ENCODE results near the gene TIMM22. TPM values are rescaled to one million over a fixed set of nuclear protein-coding genes. Genes with fewer than 3 reads are reported as not detected.

Gene TIMM22
- total RNA-seq, 2 experiments from 2014 or later, result 9.4 to 9.8 TPM

DNA sequence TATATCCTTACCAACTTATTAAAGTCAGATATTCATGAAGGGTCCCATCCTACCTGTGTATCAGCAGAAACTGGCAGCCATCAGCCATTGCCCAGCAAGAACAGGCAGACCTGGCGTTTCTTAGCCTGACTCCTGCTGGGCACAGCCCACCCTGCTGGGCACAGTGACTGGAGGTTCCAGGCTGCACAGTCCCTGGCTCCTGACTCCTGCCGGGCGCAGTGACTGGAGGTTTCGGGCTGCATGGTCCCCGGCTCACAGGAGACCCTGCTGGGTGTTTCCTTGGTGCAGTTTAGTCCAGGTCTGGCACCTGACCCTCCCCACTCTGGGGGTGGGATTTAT lies 6.7 kb downstream of the TIMM22 start:
- no peaks in the 10 kb centered on the region for H3K9me3 Mint-ChIP-seq (ENCODE audit: low read depth)
- H3K27ac Mint-ChIP-seq, result no peak overlapping the region
- DNase-seq (no peak), ATAC-seq (no peak)
- peaks cover 25% of the 10 kb centered on the region for H3K36me3 Mint-ChIP-seq (ENCODE audit: low read depth)
- POLR2A ChIA-PET, result no interaction called here
- peaks cover 18% of the 10 kb centered on the region for H3K4me1 Mint-ChIP-seq
- intact Hi-C loops (cut with DNase I, micrococcal nuclease), result no loop called here
- H3K27me3 Mint-ChIP-seq, result no peaks in the 10 kb centered on the region
- H3K4me3 Mint-ChIP-seq, result no peak overlapping the region
- CTCF ChIA-PET, result no interaction called here

DNA sequence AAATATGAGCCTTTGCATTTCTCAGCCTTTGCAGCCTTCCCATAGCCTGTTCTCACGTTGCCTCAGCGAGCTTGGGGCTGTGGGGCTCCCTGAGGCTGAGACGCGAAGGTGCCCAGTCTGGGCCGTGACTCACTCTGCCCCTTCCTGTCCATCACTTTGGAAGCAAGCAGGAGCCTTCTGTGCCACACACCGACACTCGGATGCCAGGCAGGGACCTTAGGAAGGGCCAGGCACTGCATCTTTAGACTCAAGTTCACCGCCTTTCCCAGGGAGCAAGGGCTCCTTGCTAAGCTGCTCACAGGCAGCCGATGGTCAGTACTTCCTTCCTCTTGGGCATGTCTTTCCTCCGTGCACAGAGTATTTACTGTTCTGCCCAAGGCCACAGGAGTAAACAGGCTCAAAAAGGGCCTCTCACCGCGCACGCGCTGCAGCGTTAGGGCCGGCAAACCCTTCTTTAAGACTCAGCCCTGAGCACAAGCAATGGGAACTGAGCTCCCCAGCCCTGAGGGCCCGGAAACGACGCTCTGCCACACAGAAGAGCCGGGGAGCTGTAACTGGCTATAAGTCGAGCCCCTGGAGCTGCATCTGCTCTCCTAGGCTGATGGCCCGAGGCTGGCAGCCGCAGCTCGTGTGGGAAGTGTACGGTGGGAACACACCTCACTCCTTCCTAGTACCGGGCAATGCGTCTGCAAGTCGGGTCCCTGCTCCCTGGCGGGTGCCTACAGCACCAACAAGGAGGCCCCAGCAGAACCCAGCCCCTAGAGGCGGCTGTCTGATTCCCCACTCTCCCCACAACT lies 7.2 kb downstream of the TIMM22 start:
- Mint-ChIP-seq H3K27ac (no peak overlapping the region), H3K4me1 (peaks cover 13% of the 10 kb centered on the region), H3K27me3 (no peaks in the 10 kb centered on the region), H3K9me3 (ENCODE audit: low read depth) (no peaks in the 10 kb centered on the region), H3K4me3 (no peak overlapping the region), H3K36me3 (ENCODE audit: low read depth) (peaks cover 29% of the 10 kb centered on the region)
- DNase-seq (no peak), ATAC-seq (no peak)
- ChIA-PET POLR2A (interaction anchor here (0.6 kb wide), 2 partner anchors 23 to 618 kb away, joined by 3 read pairs; no protein-coding TSS in a partner anchor), CTCF (interaction anchor here (0.6 to 1.0 kb wide), 2 partner anchors 34 to 209 kb away, joined by 3 read pairs; no protein-coding TSS in a partner anchor)
- intact Hi-C loops (cut with DNase I, micrococcal nuclease), result no loop called here

DNA sequence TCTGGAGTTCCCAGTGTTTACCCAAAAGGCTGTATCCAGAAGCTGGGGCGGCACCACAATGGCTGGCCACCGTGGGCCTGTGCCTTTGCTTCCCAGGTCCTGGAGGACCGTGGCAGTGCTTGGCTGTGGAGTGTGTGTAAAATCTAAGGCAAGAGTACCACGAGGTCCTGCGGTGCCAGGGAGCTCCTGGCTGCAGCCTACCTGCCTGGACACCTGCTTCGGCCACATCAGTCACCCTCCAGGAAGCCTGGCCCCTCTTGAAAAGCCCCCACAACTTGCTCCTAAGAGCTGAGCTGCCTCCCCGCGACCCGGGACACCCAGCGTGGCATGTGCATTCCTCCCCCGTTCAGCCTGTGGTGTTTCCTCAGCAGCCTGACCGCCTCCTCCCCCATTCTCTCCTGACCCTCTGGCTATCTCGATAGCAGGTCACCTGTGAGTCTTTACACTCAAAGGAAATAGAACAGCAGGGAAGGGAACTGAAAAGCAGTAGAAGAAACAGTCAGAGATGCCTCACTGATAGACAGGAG lies 7.9 kb downstream of the TIMM22 start:
- H3K27me3 Mint-ChIP-seq, result no peaks in the 10 kb centered on the region
- H3K27ac Mint-ChIP-seq, result peak overlapping the region; percentile 19
- POLR2A ChIA-PET, result interaction anchor here (0.6 kb wide), 1 partner anchor 618 kb away, joined by 3 read pairs; no protein-coding TSS in a partner anchor
- intact Hi-C loops (cut with DNase I, micrococcal nuclease), result no loop called here
- H3K4me1 Mint-ChIP-seq, result peaks cover 8% of the 10 kb centered on the region
- no peak for ATAC-seq
- CTCF ChIA-PET, result interaction anchor here (1.0 kb wide), 1 partner anchor 210 kb away, joined by 3 read pairs; no protein-coding TSS in a partner anchor
- H3K9me3 Mint-ChIP-seq (ENCODE audit: low read depth), result no peaks in the 10 kb centered on the region
- no peak overlapping the region for H3K4me3 Mint-ChIP-seq
- H3K36me3 Mint-ChIP-seq (ENCODE audit: low read depth), result peaks cover 23% of the 10 kb centered on the region
- no peak for DNase-seq

DNA sequence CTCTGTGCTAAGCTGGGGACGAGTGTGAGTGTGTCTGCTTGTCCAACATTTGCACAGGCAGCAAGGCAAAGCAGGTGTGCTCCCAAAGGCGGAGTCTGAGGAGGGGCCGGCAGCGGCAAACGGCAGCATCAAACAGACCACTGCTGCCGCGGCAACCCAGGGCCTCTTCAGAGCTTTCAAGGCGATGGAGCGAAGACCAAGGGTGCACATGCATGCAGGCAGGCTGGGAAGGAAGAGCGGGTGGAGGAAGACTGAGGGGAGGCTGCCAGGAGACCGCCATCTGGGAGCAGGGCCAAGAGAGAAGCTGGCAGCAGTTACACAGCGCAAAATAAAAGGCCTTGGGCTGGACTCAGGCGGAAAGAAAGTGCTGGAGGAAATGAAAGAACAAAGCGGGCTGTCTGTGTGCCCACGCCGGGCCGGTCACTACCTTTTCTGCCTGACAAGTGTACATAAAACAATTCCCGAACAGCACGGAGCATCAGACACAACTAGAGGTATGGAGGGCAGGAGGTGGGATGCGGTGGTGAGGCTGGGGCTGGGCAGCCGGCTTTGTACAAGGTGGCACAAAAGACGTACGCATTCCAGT lies 8.5 kb downstream of the TIMM22 start:
- no peak overlapping the region for H3K4me3 Mint-ChIP-seq
- H3K27ac Mint-ChIP-seq, result peak overlapping the region; percentile 19
- ChIA-PET CTCF (no interaction called here), POLR2A (no interaction called here)
- peaks cover 19% of the 10 kb centered on the region for H3K36me3 Mint-ChIP-seq (ENCODE audit: low read depth)
- H3K9me3 Mint-ChIP-seq (ENCODE audit: low read depth), result no peaks in the 10 kb centered on the region
- no peak for DNase-seq
- intact Hi-C loops (cut with DNase I, micrococcal nuclease), result no loop called here
- no peak for ATAC-seq
- H3K4me1 Mint-ChIP-seq, result peaks cover 8% of the 10 kb centered on the region
- H3K27me3 Mint-ChIP-seq, result no peaks in the 10 kb centered on the region

DNA sequence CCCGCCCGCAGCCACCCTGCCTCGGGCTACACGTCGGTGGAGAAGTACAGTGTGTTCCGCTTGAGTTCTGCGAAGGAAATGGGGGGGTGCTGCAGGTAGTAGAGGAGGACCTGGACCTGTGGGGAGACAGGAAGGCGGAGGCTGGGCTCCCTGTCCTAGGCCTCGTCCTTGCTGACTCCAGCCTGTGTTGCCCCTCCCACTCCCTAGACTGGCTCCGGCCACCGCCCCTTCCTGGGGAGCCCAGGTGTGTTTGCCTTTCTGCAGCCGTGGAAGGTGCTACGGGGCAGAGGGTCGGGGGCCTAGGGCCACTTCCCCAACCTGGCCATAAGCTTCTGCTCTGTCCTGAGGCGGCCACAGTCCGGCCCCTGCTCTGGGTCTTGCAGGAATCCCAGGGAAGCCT lies 9.1 kb downstream of the TIMM22 start:
- Mint-ChIP-seq H3K36me3 (ENCODE audit: low read depth) (peaks cover 17% of the 10 kb centered on the region), H3K27ac (no peak overlapping the region), H3K9me3 (ENCODE audit: low read depth) (no peaks in the 10 kb centered on the region), H3K4me3 (no peak overlapping the region), H3K4me1 (peaks cover 8% of the 10 kb centered on the region), H3K27me3 (no peaks in the 10 kb centered on the region)
- ChIA-PET CTCF (no interaction called here), POLR2A (no interaction called here)
- DNase-seq, result no peak
- intact Hi-C loops (cut with DNase I, micrococcal nuclease), result no loop called here
- no peak for ATAC-seq

DNA sequence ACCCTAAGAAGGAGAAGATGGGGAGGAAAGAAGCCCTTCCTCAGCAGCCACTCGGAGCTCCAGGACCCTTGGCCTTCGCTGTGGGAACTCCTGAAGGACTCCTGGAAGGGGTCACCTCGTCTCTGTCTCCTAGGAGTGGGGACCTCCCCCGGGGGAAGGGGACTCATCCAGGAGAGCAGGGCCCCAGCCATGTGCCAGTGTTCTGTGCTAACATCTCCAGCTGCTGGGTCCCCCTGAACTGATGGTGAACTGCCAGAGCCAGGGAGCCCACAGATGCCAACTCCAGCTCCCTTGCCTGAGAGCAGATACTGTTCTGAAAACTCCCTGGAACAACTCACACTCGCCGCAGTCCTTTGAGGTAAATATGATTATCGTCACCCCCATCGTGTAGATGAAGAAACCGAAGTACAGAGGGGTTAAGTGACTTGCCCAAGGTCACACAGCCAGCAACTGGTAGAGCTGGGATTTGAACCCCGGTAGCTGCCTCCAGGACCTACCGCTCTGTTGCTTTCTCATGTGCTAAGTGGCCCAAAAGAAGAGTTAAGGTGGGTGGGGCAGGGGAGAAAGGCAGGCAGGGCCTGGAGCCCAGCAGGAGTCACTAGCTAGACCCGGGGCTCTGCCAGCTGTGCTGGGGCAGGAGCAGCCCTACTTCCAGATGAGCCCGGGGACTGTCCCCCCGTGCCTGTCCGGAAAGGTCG lies 10.5 kb downstream of the TIMM22 start:
- CTCF ChIA-PET, result no interaction called here
- ATAC-seq, result no peak
- H3K36me3 Mint-ChIP-seq (ENCODE audit: low read depth), result peaks cover 6% of the 10 kb centered on the region
- no peak overlapping the region for H3K4me3 Mint-ChIP-seq
- POLR2A ChIA-PET, result no interaction called here
- no peak overlapping the region for H3K27ac Mint-ChIP-seq
- peaks cover 8% of the 10 kb centered on the region for H3K4me1 Mint-ChIP-seq
- H3K9me3 Mint-ChIP-seq (ENCODE audit: low read depth), result no peaks in the 10 kb centered on the region
- intact Hi-C loops (cut with DNase I, micrococcal nuclease), result no loop called here
- no peaks in the 10 kb centered on the region for H3K27me3 Mint-ChIP-seq
- no peak for DNase-seq

DNA sequence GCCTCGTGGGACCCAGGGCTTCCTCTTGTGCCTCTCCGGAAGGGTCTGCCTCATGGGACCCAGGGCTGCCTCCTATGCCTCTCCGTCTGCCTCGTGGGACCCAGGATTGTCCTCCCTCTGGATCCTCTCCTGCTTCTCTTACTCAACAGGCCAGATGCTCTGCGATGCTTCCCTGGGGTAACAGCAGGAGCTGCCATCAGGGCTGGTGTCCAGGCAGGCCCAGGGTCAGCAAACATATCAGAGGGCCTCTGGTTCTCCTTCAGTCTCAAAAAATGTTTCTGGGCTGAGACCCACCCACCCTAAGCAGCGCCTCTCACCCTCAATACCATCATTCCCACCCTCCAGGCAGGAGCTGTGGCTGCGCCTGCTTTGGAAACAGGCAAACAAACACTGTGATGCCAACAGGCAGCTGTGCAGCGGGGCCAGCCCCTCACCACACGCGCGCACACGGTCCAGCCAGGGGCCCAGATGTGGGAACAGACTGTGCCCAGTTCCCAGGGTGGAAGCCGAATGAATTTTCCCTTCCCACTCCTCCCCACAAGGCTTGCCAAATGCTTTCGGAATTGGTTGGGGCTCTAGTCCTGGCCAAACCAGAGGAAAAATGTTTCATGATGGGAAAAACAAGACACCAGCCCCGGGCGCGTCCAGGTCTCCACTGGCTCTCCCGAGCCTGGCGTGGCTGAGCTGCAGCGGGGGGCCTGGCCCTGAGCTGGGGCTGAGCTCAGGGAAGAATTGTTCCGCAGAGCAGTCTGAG lies 11.3 kb downstream of the TIMM22 start:
- intact Hi-C loops (cut with DNase I, micrococcal nuclease), result no loop called here
- ChIA-PET POLR2A (no interaction called here), CTCF (no interaction called here)
- Mint-ChIP-seq H3K27me3 (no peaks in the 10 kb centered on the region), H3K9me3 (ENCODE audit: low read depth) (no peaks in the 10 kb centered on the region), H3K4me1 (peaks cover 8% of the 10 kb centered on the region), H3K27ac (no peak overlapping the region), H3K36me3 (ENCODE audit: low read depth) (peaks cover 6% of the 10 kb centered on the region), H3K4me3 (no peak overlapping the region)
- ATAC-seq (no peak), DNase-seq (no peak)

DNA sequence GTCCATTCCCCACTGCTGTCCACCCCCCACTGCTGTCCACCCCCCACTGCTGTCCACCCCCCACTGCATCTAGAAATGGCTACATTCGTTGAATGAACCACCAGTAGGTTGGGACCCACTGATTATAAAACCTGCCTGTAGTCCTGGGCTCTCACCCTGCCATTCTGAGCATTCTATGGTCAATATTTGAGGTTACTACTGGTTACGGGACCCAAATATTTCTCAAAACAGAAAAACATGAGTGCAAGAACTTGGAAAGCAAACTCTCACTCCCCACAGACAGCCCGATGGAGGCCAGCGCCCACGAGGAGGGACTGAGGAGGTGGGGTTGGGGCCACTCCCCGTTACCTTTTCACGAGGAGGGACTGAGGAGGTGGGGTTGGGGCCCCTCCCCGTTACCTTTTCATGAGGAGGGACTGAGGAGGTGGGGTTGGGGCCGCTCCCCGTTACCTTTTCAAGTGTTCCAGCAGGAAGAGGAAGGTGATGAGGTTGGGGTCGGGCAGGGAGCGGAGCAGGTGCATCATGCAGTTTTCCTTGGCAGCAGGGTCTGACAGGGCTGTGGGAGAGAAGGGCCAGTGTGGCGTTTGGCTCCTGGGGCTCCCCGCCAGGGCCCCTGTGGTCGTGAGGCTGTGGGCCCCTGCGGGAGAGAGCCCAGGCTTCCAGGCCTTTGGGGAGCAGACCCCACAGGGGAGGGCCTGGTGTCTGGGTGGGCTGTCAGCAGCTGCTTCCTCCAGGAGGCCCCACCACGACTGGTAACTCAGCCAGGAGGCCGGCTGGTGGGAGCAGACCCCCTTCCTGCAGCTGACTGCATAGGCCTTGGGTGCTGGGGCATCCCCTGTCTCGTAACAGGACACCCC lies 12.5 kb downstream of the TIMM22 start:
- no peak for DNase-seq
- Mint-ChIP-seq H3K27me3 (no peaks in the 10 kb centered on the region), H3K9me3 (ENCODE audit: low read depth) (no peaks in the 10 kb centered on the region), H3K36me3 (ENCODE audit: low read depth) (peaks cover 6% of the 10 kb centered on the region), H3K4me3 (no peak overlapping the region), H3K4me1 (peaks cover 8% of the 10 kb centered on the region), H3K27ac (no peak overlapping the region)
- no peak for ATAC-seq
- POLR2A ChIA-PET, result no interaction called here
- CTCF ChIA-PET, result no interaction called here
- intact Hi-C loops (cut with DNase I, micrococcal nuclease), result no loop called here

DNA sequence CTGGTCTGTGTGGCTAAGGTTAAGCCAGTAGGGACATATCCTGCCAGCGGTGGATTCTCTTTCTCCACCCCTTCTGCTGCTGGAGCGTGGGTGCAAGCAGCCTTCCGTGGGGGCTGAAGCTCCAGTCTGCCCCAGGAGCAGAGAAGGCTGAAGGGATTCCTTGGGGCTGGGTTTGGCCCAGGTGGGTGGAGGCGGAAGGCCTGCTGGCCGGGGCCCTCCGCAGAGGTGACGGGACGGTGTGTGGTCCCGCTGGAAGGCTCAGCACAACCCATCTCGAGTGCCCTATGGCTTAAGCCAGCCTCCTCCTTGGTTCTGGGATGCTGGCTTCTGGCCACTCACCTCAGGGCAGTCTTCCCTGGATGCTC lies 13.1 kb downstream of the TIMM22 start:
- no peaks in the 10 kb centered on the region for H3K27me3 Mint-ChIP-seq
- H3K9me3 Mint-ChIP-seq (ENCODE audit: low read depth), result no peaks in the 10 kb centered on the region
- ChIA-PET POLR2A (no interaction called here), CTCF (no interaction called here)
- no peak for ATAC-seq
- peaks cover 8% of the 10 kb centered on the region for H3K4me1 Mint-ChIP-seq
- no peak overlapping the region for H3K4me3 Mint-ChIP-seq
- DNase-seq, result no peak
- intact Hi-C loops (cut with DNase I, micrococcal nuclease), result no loop called here
- peaks cover 4% of the 10 kb centered on the region for H3K36me3 Mint-ChIP-seq (ENCODE audit: low read depth)
- H3K27ac Mint-ChIP-seq, result no peak overlapping the region

DNA sequence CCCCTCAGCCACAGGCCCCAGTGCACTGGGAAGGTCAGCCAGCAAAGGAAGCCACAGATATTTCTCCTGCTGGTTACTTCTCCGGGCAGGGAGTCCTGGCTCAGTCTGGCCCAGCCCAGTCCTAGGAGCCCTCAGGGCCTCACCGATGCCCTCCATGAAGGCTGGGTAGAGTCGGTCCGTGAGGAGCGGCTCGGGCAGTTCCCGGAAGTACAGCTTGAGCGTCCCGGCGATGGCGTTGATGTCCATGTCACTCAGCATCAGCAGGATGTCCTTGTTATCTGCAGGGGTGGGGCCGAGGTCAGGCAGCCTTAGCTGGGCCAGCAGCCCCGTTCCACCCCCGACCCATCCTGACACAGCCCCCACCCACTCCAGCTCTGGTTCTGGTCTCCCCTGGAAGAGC lies 13.7 kb downstream of the TIMM22 start:
- H3K27me3 Mint-ChIP-seq, result no peaks in the 10 kb centered on the region
- no peak overlapping the region for H3K4me3 Mint-ChIP-seq
- H3K4me1 Mint-ChIP-seq, result peaks cover 3% of the 10 kb centered on the region
- POLR2A ChIA-PET, result interaction anchor here (0.5 kb wide), 1 partner anchor 1848 kb away, joined by 6 read pairs; no protein-coding TSS in a partner anchor
- CTCF ChIA-PET, result no interaction called here
- peaks cover 4% of the 10 kb centered on the region for H3K36me3 Mint-ChIP-seq (ENCODE audit: low read depth)
- ATAC-seq, result no peak
- no peak for DNase-seq
- H3K27ac Mint-ChIP-seq, result no peak overlapping the region
- no peaks in the 10 kb centered on the region for H3K9me3 Mint-ChIP-seq (ENCODE audit: low read depth)
- intact Hi-C loops (cut with DNase I, micrococcal nuclease), result no loop called here

DNA sequence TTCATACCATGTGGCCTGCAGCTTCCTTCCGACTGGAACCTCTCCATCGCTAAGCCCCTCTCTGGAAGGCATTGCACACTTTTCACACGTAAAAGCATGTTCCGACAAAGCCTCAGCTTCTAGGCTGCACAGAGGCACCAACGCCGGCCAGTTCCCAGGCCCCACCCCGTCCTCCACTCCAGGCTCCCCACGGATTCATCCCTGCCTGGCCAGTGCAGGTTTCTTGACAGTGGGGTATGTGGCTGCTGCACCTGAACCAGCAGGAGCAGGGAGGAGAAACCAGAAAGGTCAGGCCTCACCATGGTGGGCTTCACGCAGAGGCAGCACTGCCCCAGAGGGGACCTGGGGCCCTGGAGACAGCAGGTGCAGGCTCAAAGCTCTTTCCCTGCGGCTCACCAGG lies 14.2 kb downstream of the TIMM22 start:
- Mint-ChIP-seq H3K27me3 (no peaks in the 10 kb centered on the region), H3K4me1 (no peaks in the 10 kb centered on the region), H3K4me3 (no peak overlapping the region), H3K9me3 (ENCODE audit: low read depth) (no peaks in the 10 kb centered on the region), H3K27ac (no peak overlapping the region), H3K36me3 (ENCODE audit: low read depth) (peaks cover 4% of the 10 kb centered on the region)
- intact Hi-C loops (cut with DNase I, micrococcal nuclease), result no loop called here
- no peak for ATAC-seq
- no peak for DNase-seq
- CTCF ChIA-PET, result no interaction called here
- POLR2A ChIA-PET, result interaction anchor here (0.5 kb wide), 1 partner anchor 1847 kb away, joined by 6 read pairs; no protein-coding TSS in a partner anchor

Measured in activated CD4-positive, alpha-beta T cell treated with anti-CD3 and anti-CD28 coated beads for 36 hours (primary cell).